ENCODE data around the gene BOC.

The BOC gene

DNA sequence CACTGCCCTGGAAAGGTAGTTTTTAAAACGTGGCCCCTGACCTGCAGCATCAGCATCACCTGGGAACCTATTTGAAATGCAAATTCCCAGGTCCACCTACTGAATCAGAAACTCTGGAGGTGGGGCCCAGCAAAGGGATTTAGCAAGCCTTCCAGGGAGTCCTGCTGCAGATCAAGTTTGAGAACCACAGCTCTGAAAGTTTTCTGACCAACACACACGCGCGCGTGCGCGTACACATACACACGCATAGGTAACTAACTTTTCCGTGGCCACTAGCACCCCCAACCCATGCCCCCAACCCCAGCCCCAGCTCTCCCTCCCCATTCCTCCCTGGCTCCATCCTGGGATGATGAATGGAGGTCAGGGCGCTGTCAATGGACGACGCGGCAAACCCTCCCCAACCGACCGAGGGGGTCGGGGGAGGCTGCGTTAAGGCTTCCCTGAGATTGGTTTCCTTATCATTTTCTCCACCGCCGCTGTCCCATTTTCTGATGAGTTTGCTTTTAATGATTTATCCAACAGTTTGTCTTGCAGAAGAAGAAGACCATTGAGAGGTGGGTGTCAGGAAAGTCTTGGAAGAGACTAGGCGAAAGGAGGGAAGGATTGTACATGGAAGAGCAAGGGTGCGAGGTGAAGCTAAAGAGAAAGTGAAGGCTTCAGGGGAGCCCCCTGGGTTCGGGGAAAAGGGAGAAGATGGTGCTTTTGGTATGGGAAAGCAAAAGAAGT lies 590 bp upstream of the BOC start:
- Histone ChIP-seq H3K9ac (no peak overlapping the region), H3K27me3 (ENCODE audit: insufficient read depth, low read depth) (no peaks in the 10 kb centered on the region)

GRCh38 chr3:113212150-113212843 lies 940 bp downstream of the BOC start:
- no peaks in the 10 kb centered on the region for H3K4me1 ChIP-seq (ENCODE audit: low read depth, poor library complexity, severe bottlenecking)
- TF ChIP-seq CTCF (conservative IDR thresholded peaks at IDR 0.05; ENCODE audit: low read depth, low read length) = no peak
- H3K36me3 ChIP-seq (ENCODE audit: insufficient read depth) = no peaks in the 10 kb centered on the region
- no peaks in the 10 kb centered on the region for H4K20me1 ChIP-seq (ENCODE audit: insufficient read depth)
- peak overlapping the region; percentile 78 for H3K4me3 ChIP-seq (IDR thresholded peaks at IDR 0.05; ENCODE audit: insufficient read depth, low read depth, low read length)
- H3K27ac ChIP-seq = no peak overlapping the region
- H3K79me2 ChIP-seq (ENCODE audit: insufficient read depth, low read depth) = no peaks in the 10 kb centered on the region
- H3K9ac ChIP-seq = no peak overlapping the region
- no peak overlapping the region for H2AFZ ChIP-seq (ENCODE audit: low read depth)
- no peak overlapping the region for H3K4me2 ChIP-seq
- H3K27me3 ChIP-seq (ENCODE audit: insufficient read depth, low read depth) = no peaks in the 10 kb centered on the region

More for the DNA sequence above, 590 bp upstream of the BOC start:
- Histone ChIP-seq H3K27ac (no peak overlapping the region), H4K20me1 (ENCODE audit: insufficient read depth) (no peaks in the 10 kb centered on the region), H3K4me3 (IDR thresholded peaks at IDR 0.05; ENCODE audit: insufficient read depth, low read depth, low read length) (peak overlapping the region; percentile 78), H3K4me1 (ENCODE audit: low read depth, poor library complexity, severe bottlenecking) (no peaks in the 10 kb centered on the region), H3K36me3 (ENCODE audit: insufficient read depth) (no peaks in the 10 kb centered on the region), H3K79me2 (ENCODE audit: insufficient read depth, low read depth) (no peaks in the 10 kb centered on the region), H2AFZ (ENCODE audit: low read depth) (no peak overlapping the region), H3K4me2 (no peak overlapping the region)
- TF ChIP-seq CTCF (conservative IDR thresholded peaks at IDR 0.05; ENCODE audit: low read depth, low read length) = no peak

DNA sequence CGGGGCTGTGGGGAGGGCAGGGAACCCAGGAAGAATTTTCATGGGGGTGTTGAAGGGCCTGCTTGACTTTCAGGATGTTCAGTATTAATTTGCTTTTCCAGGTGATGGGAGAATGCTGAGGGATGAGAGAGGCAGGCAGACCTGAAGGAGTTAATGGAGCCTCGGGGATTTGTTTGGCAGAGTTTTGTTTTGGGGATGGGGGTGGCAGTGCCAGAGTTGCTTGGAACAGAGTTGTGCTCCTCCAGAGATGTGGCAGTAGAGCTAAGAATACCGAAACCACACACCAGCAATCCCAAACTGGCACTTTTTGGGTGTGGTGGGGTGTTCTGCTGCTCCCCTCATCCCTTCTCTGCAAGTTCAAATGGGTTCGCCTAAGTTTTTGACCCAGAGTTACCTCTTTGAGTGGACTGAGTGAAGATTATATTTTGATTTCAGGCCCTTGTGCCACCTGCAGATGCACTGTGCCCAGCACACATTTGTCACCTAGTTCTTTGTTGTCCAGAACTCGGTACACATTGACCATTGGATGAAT lies 1.6 kb downstream of the BOC start:
- no peak for TF ChIP-seq CTCF (conservative IDR thresholded peaks at IDR 0.05; ENCODE audit: low read depth, low read length)
- Histone ChIP-seq H4K20me1 (ENCODE audit: insufficient read depth) (no peaks in the 10 kb centered on the region), H3K36me3 (ENCODE audit: insufficient read depth) (no peaks in the 10 kb centered on the region), H3K27ac (no peak overlapping the region), H3K4me1 (ENCODE audit: low read depth, poor library complexity, severe bottlenecking) (no peaks in the 10 kb centered on the region), H3K79me2 (ENCODE audit: insufficient read depth, low read depth) (no peaks in the 10 kb centered on the region), H3K4me3 (IDR thresholded peaks at IDR 0.05; ENCODE audit: insufficient read depth, low read depth, low read length) (no peak overlapping the region), H3K9ac (no peak overlapping the region), H2AFZ (ENCODE audit: low read depth) (no peak overlapping the region), H3K27me3 (ENCODE audit: insufficient read depth, low read depth) (no peaks in the 10 kb centered on the region), H3K4me2 (no peak overlapping the region)

GRCh38 chr3:113213896-113214587 lies 2.7 kb downstream of the BOC start:
- no peaks in the 10 kb centered on the region for H4K20me1 ChIP-seq (ENCODE audit: insufficient read depth)
- no peaks in the 10 kb centered on the region for H3K4me1 ChIP-seq (ENCODE audit: low read depth, poor library complexity, severe bottlenecking)
- H2AFZ ChIP-seq (ENCODE audit: low read depth) = no peak overlapping the region
- no peaks in the 10 kb centered on the region for H3K79me2 ChIP-seq (ENCODE audit: insufficient read depth, low read depth)
- no peak for TF ChIP-seq CTCF (conservative IDR thresholded peaks at IDR 0.05; ENCODE audit: low read depth, low read length)
- no peak overlapping the region for H3K27ac ChIP-seq
- no peak overlapping the region for H3K4me2 ChIP-seq
- no peaks in the 10 kb centered on the region for H3K27me3 ChIP-seq (ENCODE audit: insufficient read depth, low read depth)
- no peak overlapping the region for H3K9ac ChIP-seq
- no peak overlapping the region for H3K4me3 ChIP-seq (IDR thresholded peaks at IDR 0.05; ENCODE audit: insufficient read depth, low read depth, low read length)
- no peaks in the 10 kb centered on the region for H3K36me3 ChIP-seq (ENCODE audit: insufficient read depth)

Measured in KMS-11 (cell line).